Stimulated activated CD8-positive, alpha-beta memory T cell treated with anti-CD3 and anti-CD28 coated beads, Interleukin-7, amount 100 ng/mL, for 1 hour (primary cell): ENCODE data around the gene EHMT2.
A peak's percentile ranks its signal among the peaks of the same experiment; 100 is the strongest.

ENCODE experiments used
- DNase-seq, 2 donors: peaks; one replicate each; pipeline ENCODE4 v3.0.0-alpha.2; 2020; ENCODE audit warnings: low read depth in 2 of 2

The EHMT2 gene

GRCh38 chr6:31888276-31889258, 8.9 kb downstream of the EHMT2 start:
- DNase-seq, result peak in 1 of 2 donors; percentile 38

DNA sequence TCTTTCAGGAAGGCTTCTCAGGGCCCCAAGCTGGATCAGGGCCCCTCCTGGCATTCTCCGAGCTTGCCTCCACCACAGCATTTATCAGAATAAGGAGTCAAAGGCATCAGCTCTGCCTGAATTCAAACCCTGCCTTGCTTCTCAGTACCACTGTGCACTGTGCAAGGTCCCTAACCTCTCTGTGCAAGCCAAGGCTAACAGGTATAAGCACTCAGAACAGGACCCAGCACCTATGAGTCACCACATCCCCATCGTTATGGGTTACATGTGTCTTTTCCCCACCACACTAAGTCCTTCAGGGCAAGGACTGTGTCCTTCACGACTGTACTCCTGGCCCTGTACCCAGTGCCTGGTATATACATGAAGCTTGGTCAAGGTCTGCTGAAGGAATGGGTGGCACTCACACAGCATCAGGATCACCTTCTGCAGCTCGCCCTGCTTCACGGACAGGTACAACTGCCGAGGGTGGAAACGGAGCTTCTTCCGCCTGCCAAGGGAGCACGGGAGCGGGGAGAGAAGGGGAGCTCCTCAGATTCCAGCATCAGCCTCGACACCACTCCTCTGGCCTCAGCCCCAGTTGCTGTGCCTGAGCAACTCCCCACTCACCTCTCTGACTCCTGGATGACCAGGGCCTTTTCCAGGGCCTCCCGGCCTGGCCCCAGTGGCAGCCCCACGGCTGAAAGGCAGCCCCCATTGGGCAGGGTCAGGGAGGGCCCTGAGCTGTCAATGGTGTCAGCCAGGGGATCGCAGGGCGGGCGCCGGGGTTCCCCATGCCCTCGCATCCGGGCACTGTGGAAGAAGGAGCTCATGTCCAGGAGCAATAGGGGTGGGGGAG, 10.1 kb downstream of the EHMT2 start:
- DNase-seq, result no peak

GRCh38 chr6:31886541-31886991, 10.9 kb downstream of the EHMT2 start:
- DNase-seq, result no peak

- DNase-seq, result no peak
Observed at GRCh38 chr6:31884528-31885035, 12.9 kb downstream of the EHMT2 start.

GRCh38 chr6:31883676-31884075, 13.8 kb downstream of the EHMT2 start:
- no peak for DNase-seq

GRCh38 chr6:31882344-31882743, 15.2 kb downstream of the EHMT2 start:
- DNase-seq, result no peak

- DNase-seq, result no peak
Observed at GRCh38 chr6:31881136-31881859, 16.2 kb downstream of the EHMT2 start.

DNA sequence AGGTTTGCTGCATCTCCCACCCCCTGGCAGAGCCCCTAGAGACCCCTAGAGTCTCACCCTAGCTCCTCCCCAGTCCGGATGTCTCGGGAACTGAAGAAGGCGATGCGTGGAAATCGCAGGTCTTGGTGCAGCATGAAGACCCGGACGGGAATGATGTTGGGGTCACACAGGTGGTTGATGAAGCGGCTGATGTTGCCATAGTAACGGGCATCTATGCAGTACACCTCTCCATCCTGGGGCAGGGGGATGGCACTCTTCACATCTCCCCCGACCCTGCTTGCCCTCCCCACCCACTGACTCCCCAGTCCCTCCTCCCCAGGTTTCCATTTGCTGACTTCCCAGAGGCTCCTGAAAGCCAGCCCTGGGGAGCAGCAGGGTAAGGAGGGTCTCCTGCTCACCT, 16.9 kb downstream of the EHMT2 start:
- no peak for DNase-seq

- no peak for DNase-seq
Observed at GRCh38 chr6:31879901-31880300, 17.6 kb downstream of the EHMT2 start.

GRCh38 chr6:31879143-31879542, 18.4 kb downstream of the EHMT2 start:
- no peak for DNase-seq

GRCh38 chr6:31878726-31879125, 18.8 kb downstream of the EHMT2 start, which contains the start of gene SLC44A4:
Gene SLC44A4, minus strand, starts transcription at chr6:31878997. Its CDS starts 17 bp downstream, at chr6:31878980.
- DNase-seq, result no peak

- no peak for DNase-seq
Observed at GRCh38 chr6:31878222-31878621, 19.3 kb downstream of the EHMT2 start.

- DNase-seq, result no peak
Observed at GRCh38 chr6:31877651-31878161, 19.8 kb downstream of the EHMT2 start.

DNA sequence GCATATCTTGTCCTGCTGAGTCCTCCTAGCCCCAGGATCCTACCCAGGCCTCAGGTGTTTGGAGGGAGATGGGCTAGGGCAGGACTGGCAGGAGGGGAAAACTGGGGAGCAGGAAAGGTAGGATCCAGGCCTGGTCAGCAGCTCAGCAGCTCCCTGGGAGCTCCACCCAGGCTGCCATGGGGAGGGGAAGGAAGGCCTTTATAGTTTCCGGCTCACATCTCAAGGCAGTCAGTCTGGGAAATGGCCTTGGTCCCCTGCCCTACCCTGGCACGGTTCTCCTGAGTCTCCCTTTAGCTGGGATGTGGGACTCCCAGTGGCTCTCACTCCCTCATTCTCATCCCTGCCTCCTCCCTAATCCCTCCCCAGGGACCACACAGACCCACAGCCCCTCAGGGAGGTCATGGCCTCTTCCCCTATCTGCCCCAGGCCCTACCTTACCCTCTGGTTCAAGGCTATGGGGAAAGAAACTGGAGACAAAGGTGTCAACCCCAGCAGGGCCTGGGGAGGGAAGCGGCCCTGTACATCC, 20.3 kb downstream of the EHMT2 start:
- no peak for DNase-seq

DNA sequence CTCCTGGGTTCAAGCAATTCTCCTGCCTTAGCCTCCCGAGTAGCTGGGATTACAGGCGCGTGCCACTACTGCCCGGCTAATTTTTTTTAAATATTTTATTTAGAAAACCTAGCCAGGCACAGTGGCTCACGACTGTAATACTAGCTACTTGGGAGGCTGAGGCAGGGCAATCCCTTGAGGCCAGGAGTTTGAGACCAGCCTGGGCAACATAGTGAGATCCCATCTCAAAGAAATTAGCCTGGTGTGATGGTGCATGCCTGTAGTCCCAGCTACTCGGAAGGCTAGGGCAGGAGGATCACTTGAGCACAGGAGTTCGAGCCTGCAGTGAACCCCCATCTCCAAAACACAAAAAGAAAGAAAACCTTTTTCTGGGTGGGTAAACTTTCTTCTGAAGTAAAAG, 21.1 kb downstream of the EHMT2 start:
- no peak for DNase-seq

- DNase-seq, result no peak
Observed at GRCh38 chr6:31875877-31876276, 21.6 kb downstream of the EHMT2 start.

DNA sequence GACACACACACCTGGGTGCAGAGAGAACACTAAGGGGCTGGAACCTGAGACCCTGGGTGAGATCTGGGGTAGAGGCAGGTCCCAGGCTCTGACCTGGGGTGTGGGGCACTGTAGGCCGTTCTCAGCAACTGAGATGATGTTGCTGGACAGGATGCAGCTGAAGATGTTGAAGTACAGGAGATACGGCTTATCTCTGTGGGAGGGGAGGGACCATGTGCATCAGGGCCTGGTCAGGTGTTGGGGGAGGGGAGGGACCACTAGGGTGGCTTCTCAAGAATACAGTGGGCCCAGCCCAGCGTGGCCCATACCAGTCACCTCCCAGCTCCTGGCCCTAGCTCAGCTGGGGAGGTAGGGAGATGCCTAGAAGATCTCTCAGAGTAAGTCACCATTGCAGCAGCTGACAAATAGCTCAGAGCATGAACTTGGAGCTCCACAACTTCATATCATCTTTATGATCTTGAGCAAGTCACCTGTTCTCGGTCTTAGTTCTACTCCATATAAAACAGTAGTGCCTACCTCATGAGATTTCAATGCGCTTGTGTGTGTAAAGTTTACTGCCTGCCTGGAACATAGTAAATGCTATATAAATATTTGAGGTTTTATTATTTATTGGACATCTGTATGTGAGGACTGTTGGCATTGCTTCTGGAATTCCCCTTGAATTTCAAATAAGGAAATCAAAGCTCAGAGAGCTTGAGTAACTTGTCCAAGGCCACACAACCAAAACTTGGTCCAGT, 22.5 kb downstream of the EHMT2 start:
- no peak for DNase-seq

GRCh38 chr6:31874084-31874670, 23.3 kb downstream of the EHMT2 start:
- no peak for DNase-seq

- no peak for DNase-seq
Observed at GRCh38 chr6:31871046-31871659, 26.3 kb downstream of the EHMT2 start.
